IMR-90 (cell line): Measurements from ENCODE around the gene KRT73. TPM values are rescaled to one million over a fixed set of nuclear protein-coding genes. Genes with fewer than 3 reads are reported as not detected.
A peak's percentile ranks its signal among the peaks of the same experiment; 100 is the strongest.

ENCODE experiments used
- ATAC-seq: fragments of 200-7000 bp; cut with Tn5 transposase; 2 replicates; pipeline ENCODE4 v1.9.1; 2020; ENCODE audit warnings: low read depth, mild to moderate bottlenecking, moderate library complexity
- BruUV-seq: library from RNA; stranded (reverse); fragments of 400-500 nt; replicated peaks from 2 replicates; lab custom pipeline; 2021; lab: Mats Ljungman, UMichigan
- CTCF ChIA-PET: fragments of 300-600 bp; formaldehyde crosslinking; extraction: SDS; loops from one replicate; lab custom pipeline; 2021; ENCODE audit warnings: antibody characterized with exemption; lab: Yijun Ruan, JAX
- POLR2A ChIA-PET: fragments of 300-600 bp; sonication (Branson Sonifier 250); formaldehyde crosslinking; loops from one replicate; lab custom pipeline; 2022; ENCODE audit warnings: antibody characterized with exemption; ENCODE audit not compliant: unreplicated experiment; lab: Charles Lee
- DNase-seq: peaks from one replicate; pipeline ENCODE4 v3.0.0; 2013
- H2AFZ ChIP-seq: replicated peaks from 2 replicates; pipeline ENCODE3; 2013; ENCODE audit warnings: low read length, mild to moderate bottlenecking; ENCODE audit not compliant: poor library complexity
- H2AK5ac ChIP-seq: 2 replicates; pipeline ENCODE4 v1.6.1; 2013; ENCODE audit warnings: low read depth, low read length, inconsistent platforms
- H2AK9ac ChIP-seq: replicated peaks from 2 replicates; pipeline ENCODE3; 2013; ENCODE audit warnings: mild to moderate bottlenecking, low read depth, low read length, moderate library complexity; ENCODE audit not compliant: poor library complexity
- H2BK120ac ChIP-seq: 2 replicates; pipeline ENCODE4 v1.6.1; 2013; ENCODE audit warnings: low read depth, low read length, inconsistent platforms
- H2BK15ac ChIP-seq: 3 replicates; pipeline ENCODE4 v1.6.1; 2013; ENCODE audit warnings: low read depth, low read length, inconsistent platforms
- H2BK20ac ChIP-seq: 2 replicates; pipeline ENCODE4 v1.6.1; 2013; ENCODE audit warnings: low read depth, mild to moderate bottlenecking, inconsistent platforms, low read length, moderate library complexity
- H2BK5ac ChIP-seq: 2 replicates; pipeline ENCODE4 v1.6.1; 2013; ENCODE audit warnings: mild to moderate bottlenecking, low read depth, low read length, inconsistent platforms; ENCODE audit not compliant: poor library complexity, severe bottlenecking
- H3K14ac ChIP-seq: replicated peaks from 2 replicates; pipeline ENCODE4 v1.6.1; 2013; ENCODE audit warnings: low read depth, low read length, inconsistent platforms
- H3K18ac ChIP-seq: 2 replicates; pipeline ENCODE4 v1.6.1; 2013; ENCODE audit warnings: low read depth, low read length, control low read depth
- H3K23ac ChIP-seq: 2 replicates; pipeline ENCODE4 v1.6.1; 2013; ENCODE audit warnings: low read depth, low read length, inconsistent platforms
- H3K27ac ChIP-seq: 2 replicates; pipeline ENCODE4 v1.5.1; 2013; ENCODE audit warnings: mild to moderate bottlenecking, control low read depth, low read length; ENCODE audit not compliant: insufficient read depth
- H3K27me3 ChIP-seq: 2 replicates; pipeline ENCODE4 v1.6.1; 2013; ENCODE audit warnings: low read length; ENCODE audit not compliant: control insufficient read depth, insufficient read depth
- H3K36me3 ChIP-seq: 2 replicates; pipeline ENCODE4 v1.6.1; 2013; ENCODE audit warnings: low read length, mixed read lengths; ENCODE audit not compliant: control insufficient read depth, insufficient read depth
- H3K4ac ChIP-seq: 2 replicates; pipeline ENCODE4 v1.6.1; 2013; ENCODE audit warnings: low read depth, low read length, inconsistent platforms
- H3K4me1 ChIP-seq: 2 replicates; pipeline ENCODE4 v1.6.1; 2013; ENCODE audit warnings: low read length, mixed read lengths; ENCODE audit not compliant: control insufficient read depth, insufficient read depth
- H3K4me2 ChIP-seq: 2 replicates; pipeline ENCODE4 v1.6.1; 2013; ENCODE audit warnings: low read depth, mild to moderate bottlenecking, control low read depth, low read length, moderate library complexity
- H3K4me3 ChIP-seq: 2 replicates; pipeline ENCODE4 v1.5.1; 2013; ENCODE audit warnings: low read depth, mild to moderate bottlenecking, control low read depth, low read length, moderate library complexity; ENCODE audit not compliant: insufficient read depth
- H3K56ac ChIP-seq: 2 replicates; pipeline ENCODE4 v1.6.1; 2013; ENCODE audit warnings: low read length, inconsistent platforms; ENCODE audit not compliant: insufficient read depth; ENCODE audit errors: extremely low read depth
- H3K79me1 ChIP-seq, 2 experiments: 2 replicates each; pipeline ENCODE4 v1.6.1; 2013; ENCODE audit warnings: low read length in 2 of 2, inconsistent platforms in 1 of 2, low read depth in 1 of 2
- H3K9ac ChIP-seq: 2 replicates; pipeline ENCODE4 v1.6.1; 2013; ENCODE audit warnings: low read depth, low read length, control low read depth
- H3K9me1 ChIP-seq: 2 replicates; pipeline ENCODE4 v1.6.1; 2013; ENCODE audit warnings: low read length, inconsistent platforms; ENCODE audit not compliant: insufficient read depth
- H3K9me3 ChIP-seq: 2 replicates; pipeline ENCODE4 v1.6.1; 2013; ENCODE audit warnings: low read length; ENCODE audit not compliant: control insufficient read depth, insufficient read depth
- H4K20me1 ChIP-seq: 2 replicates; pipeline ENCODE4 v1.6.1; 2013; ENCODE audit warnings: low read length, inconsistent platforms; ENCODE audit not compliant: insufficient read depth
- H4K5ac ChIP-seq: 2 replicates; pipeline ENCODE4 v1.6.1; 2013; ENCODE audit warnings: mild to moderate bottlenecking, low read depth, low read length, control low read depth
- H4K8ac ChIP-seq, 2 experiments: 2 replicates each; pipeline ENCODE4 v1.6.1; 2013; ENCODE audit warnings: low read depth in 2 of 2, low read length in 2 of 2, control low read depth in 1 of 2, inconsistent platforms in 1 of 2
- H4K91ac ChIP-seq: 2 replicates; pipeline ENCODE4 v1.6.1; 2013; ENCODE audit warnings: low read depth, low read length, inconsistent platforms; ENCODE audit not compliant: insufficient read depth
- CEBPB ChIP-seq: IDR thresholded peaks from 2 replicates; pipeline ENCODE4 v1.6.1; 2012; ENCODE audit warnings: low read depth, low read length, improper control_type of control experiment
- CHD1 ChIP-seq: IDR thresholded peaks from 2 replicates; pipeline ENCODE4 v1.6.1; 2012; ENCODE audit warnings: low read depth, low read length, improper control_type of control experiment
- FOS ChIP-seq: fragments of 150-350 bp; IDR thresholded peaks from 2 replicates; pipeline ENCODE4 v1.6.1; 2016; ENCODE audit warnings: low read depth, low read length
- MAZ ChIP-seq: IDR thresholded peaks from 2 replicates; pipeline ENCODE4 v1.6.1; 2012; ENCODE audit warnings: low read depth, mild to moderate bottlenecking, low read length, improper control_type of control experiment, moderate library complexity, borderline replicate concordance
- WGBS, 2 experiments: methylation state at CpG; one replicate each; pipeline versions ENCODE4 v1.1.5 to v1.1.7; 2013; ENCODE audit warnings: missing lambda C conversion rate in 2 of 2; ENCODE audit not compliant: insufficient read length in 1 of 2; ENCODE audit errors: extremely low coverage in 2 of 2; 5-methylcytosine and 5-hydroxymethylcytosine counted together
- dilution Hi-C: fragments of 300-500 bp; cut with HindIII; formaldehyde crosslinking; loops from one replicate; pipeline ENCODE4 v1.14.3; 2018; ENCODE audit warnings: low sequenced_read_pairs; ENCODE audit not compliant: unreplicated experiment
- in situ Hi-C: fragments of 300-500 bp; cut with MboI; formaldehyde crosslinking; loops from 3 replicates; pipeline ENCODE4 v1.14.3; 2019; ENCODE audit warnings: low sequenced_read_pairs, inconsistent platforms, mixed read lengths
- intact Hi-C: fragments of 100-400 bp; cut with micrococcal nuclease; formaldehyde crosslinking; loops from 2 replicates; pipeline ENCODE4 v1.10.0; 2022
- polyA plus RNA-seq, 3 experiments: library from polyadenylated mRNA; depleted of rRNA; stranded (reverse); fragments of >200 nt; gene quantifications; 2 replicates each; pipeline ENCODE4 v1.2.3, GENCODE V29; 2012; ENCODE audit warnings: low replicate concordance in 1 of 3
- total RNA-seq: library from RNA; depleted of rRNA; stranded (reverse); fragments of >200 nt; gene quantifications from 2 replicates; pipeline ENCODE4 v1.2.3, GENCODE V29; 2012
- TF ChIP-seq, protein P1 (sequence below): conservative IDR thresholded peaks from 2 replicates; pipeline ENCODE4 v1.5.1; 2012; ENCODE audit warnings: mild to moderate bottlenecking, low read depth, low read length, improper control_type of control experiment

Gene KRT73
- total and polyA plus RNA-seq, 2 of the 4 experiments (the other 2 are of a cell fraction): not detected

DNA sequence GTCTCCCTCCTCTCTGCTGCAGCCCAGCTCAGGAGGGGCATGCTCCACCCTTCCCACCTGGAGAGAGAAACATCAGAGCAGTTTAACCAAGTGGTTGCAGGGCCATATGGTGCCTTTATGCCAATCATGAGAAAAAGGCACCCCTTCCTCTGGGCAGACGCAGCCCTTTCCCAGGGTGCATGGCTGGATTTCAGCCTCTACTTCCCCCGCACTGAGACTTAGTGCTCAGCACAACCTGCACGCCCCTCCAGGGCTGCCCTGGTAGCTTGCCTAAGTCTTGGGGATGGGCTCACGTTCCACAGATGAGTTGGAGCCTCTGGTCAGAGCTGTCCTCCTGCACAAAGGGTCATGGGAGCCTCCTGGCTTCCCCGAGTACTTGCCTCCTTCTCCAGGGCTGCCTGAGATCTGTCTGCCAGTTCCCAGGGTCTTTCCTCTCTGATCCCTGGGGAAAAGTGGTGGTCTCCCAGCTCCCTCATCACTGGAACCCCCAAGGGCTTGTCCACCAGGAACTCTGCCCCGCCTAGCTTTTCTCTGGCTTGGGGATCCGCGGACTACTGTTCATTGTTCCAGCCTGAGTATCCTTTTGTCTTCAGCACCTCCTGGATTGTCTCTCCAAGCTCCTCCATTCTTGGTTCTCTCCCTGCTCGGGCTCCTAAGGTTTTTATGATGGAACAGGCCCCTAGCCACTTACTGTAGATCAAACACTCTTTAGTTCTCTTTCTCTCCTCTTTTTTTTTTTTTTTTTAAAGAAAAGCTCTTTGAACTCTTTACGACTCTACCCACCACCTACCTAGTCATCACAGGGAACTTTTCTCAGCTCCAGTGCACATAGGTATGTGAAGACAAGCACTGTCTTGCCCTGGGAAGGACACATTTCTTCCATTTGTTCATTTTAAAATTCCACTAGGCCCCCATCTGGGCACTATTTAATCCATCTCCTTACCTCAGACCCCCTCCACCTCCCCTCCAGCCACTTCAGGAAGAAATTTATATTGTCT, 38.6 kb downstream of the KRT73 start:
- WGBS, 2 experiments: 33% methylated on average over 5 of the region's 10 CpGs; no CpG with 5 or more reads in 1 of the 2 experiments
- dilution Hi-C loops (no loop called here), in situ Hi-C loops (loop anchor here (5.0 to 10.0 kb wide), 3 partner anchors 298 to 425 kb away; no protein-coding TSS in a partner anchor), intact Hi-C loops (no loop called here)
- Histone ChIP-seq H3K4me1 (no peaks in the 10 kb centered on the region), H3K4me2 (no peak overlapping the region), H2BK20ac (no peak overlapping the region), H4K20me1 (no peaks in the 10 kb centered on the region; the same call in 1 of the 2 replicates), H2AFZ (peak overlapping the region; percentile 43), H4K91ac (no peak overlapping the region), H3K9me1 (no peaks in the 10 kb centered on the region), H3K4me3 (no peak overlapping the region), H2BK120ac (no peak overlapping the region), H4K8ac (no peak overlapping the region), H3K27me3 (peaks cover 50% of the 10 kb centered on the region), H3K36me3 (no peaks in the 10 kb centered on the region), H3K27ac (no peak overlapping the region), H3K79me1 (no peaks in the 10 kb centered on the region), H4K5ac (no peak overlapping the region), H2BK5ac (no peak overlapping the region), H2AK9ac (no peak overlapping the region), H3K9ac (no peak overlapping the region), H2BK15ac (no peak overlapping the region), H3K14ac (no peak overlapping the region), H2AK5ac (no peak overlapping the region), H3K9me3 (no peaks in the 10 kb centered on the region), H3K56ac (no peak overlapping the region), H3K23ac (no peak overlapping the region), H3K18ac (no peak overlapping the region), H3K4ac (no peak overlapping the region)
- ChIA-PET CTCF (interaction anchor here (1.6 to 2.0 kb wide), 2 partner anchors 291 to 300 kb away, joined by 4 to 6 read pairs; no protein-coding TSS in a partner anchor), POLR2A (no interaction called here)
- ATAC-seq (no peak), DNase-seq (no peak)
- no TSS peak for BruUV-seq
- TF ChIP-seq CHD1 (no peak), FOS (no peak), MAZ (no peak), CEBPB (no peak)
- TF ChIP-seq, protein P1, sequence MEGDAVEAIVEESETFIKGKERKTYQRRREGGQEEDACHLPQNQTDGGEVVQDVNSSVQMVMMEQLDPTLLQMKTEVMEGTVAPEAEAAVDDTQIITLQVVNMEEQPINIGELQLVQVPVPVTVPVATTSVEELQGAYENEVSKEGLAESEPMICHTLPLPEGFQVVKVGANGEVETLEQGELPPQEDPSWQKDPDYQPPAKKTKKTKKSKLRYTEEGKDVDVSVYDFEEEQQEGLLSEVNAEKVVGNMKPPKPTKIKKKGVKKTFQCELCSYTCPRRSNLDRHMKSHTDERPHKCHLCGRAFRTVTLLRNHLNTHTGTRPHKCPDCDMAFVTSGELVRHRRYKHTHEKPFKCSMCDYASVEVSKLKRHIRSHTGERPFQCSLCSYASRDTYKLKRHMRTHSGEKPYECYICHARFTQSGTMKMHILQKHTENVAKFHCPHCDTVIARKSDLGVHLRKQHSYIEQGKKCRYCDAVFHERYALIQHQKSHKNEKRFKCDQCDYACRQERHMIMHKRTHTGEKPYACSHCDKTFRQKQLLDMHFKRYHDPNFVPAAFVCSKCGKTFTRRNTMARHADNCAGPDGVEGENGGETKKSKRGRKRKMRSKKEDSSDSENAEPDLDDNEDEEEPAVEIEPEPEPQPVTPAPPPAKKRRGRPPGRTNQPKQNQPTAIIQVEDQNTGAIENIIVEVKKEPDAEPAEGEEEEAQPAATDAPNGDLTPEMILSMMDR: no peak
